Measurements from ENCODE around the gene NPAS3.

NPAS3 gene

GRCh38 chr14:33689680-33690079 is 751.0 kb downstream of the NPAS3 start:
- DNase-seq, result no peak

- DNase-seq, result no peak
Measured at GRCh38 chr14:33691907-33692306, 753.2 kb downstream of the NPAS3 start.

GRCh38 chr14:33692762-33693161 is 754.1 kb downstream of the NPAS3 start:
- peak; percentile 86 for DNase-seq

GRCh38 chr14:33693237-33693636 is 754.6 kb downstream of the NPAS3 start:
- DNase-seq, result peak; percentile 83

- DNase-seq, result no peak
Measured at GRCh38 chr14:33696165-33696564, 757.5 kb downstream of the NPAS3 start.

- no peak for DNase-seq
Measured at GRCh38 chr14:33699300-33699983, 760.8 kb downstream of the NPAS3 start.

GRCh38 chr14:33700052-33700451 is 761.4 kb downstream of the NPAS3 start:
- no peak for DNase-seq

GRCh38 chr14:33702293-33702692 is 763.6 kb downstream of the NPAS3 start:
- no peak for DNase-seq

- no peak for DNase-seq
Measured at GRCh38 chr14:33704481-33704880, 765.8 kb downstream of the NPAS3 start.

GRCh38 chr14:33705490-33705889 is 766.8 kb downstream of the NPAS3 start:
- DNase-seq, result no peak

- DNase-seq, result peak; percentile 25
Measured at GRCh38 chr14:33707716-33708115, 769.0 kb downstream of the NPAS3 start.

GRCh38 chr14:33709283-33709682 is 770.6 kb downstream of the NPAS3 start:
- DNase-seq, result peak; percentile 32

GRCh38 chr14:33709711-33710110 is 771.0 kb downstream of the NPAS3 start:
- no peak for DNase-seq

- DNase-seq, result no peak
Measured at GRCh38 chr14:33710273-33710672, 771.6 kb downstream of the NPAS3 start.

- no peak for DNase-seq
Measured at GRCh38 chr14:33711194-33711593, 772.5 kb downstream of the NPAS3 start.

- no peak for DNase-seq
Measured at GRCh38 chr14:33711811-33712216, 773.1 kb downstream of the NPAS3 start.

GRCh38 chr14:33714527-33715226 is 776.0 kb downstream of the NPAS3 start:
- peak; percentile 30 for DNase-seq

- DNase-seq, result no peak
Measured at GRCh38 chr14:33715227-33715528, 776.5 kb downstream of the NPAS3 start.

- DNase-seq, result no peak
Measured at GRCh38 chr14:33716921-33717320, 778.2 kb downstream of the NPAS3 start.

- DNase-seq, result no peak
Measured at GRCh38 chr14:33717866-33718265, 779.2 kb downstream of the NPAS3 start.

GRCh38 chr14:33720284-33720787 is 781.7 kb downstream of the NPAS3 start:
- no peak for DNase-seq

- DNase-seq, result peak; percentile 40
Measured at GRCh38 chr14:33726685-33727084, 788.0 kb downstream of the NPAS3 start.

- DNase-seq, result no peak
Measured at GRCh38 chr14:33727606-33728005, 788.9 kb downstream of the NPAS3 start.

GRCh38 chr14:33728010-33728498 is 789.4 kb downstream of the NPAS3 start:
- DNase-seq, result no peak
